B cell (primary cell): ENCODE data around the gene SMAP2. TPM values are rescaled to one million over a fixed set of nuclear protein-coding genes. Genes with fewer than 3 reads are reported as not detected.

ENCODE experiments used
- ATAC-seq: fragments of 200-7000 bp; cut with Tn5 transposase; one replicate; pipeline ENCODE4 v1.10.0; 2021; ENCODE audit warnings: low read depth, mild to moderate bottlenecking, moderate number of reproducible peaks, moderate library complexity
- CTCF ChIA-PET: fragments of 350-600 bp; sonication (Branson Sonifier 250); formaldehyde crosslinking; loops from one replicate; lab custom pipeline; 2021; ENCODE audit warnings: antibody characterized with exemption, inconsistent platforms; lab: Charles Lee
- POLR2A ChIA-PET: fragments of 350-600 bp; sonication (Branson Sonifier 250); formaldehyde crosslinking; loops from one replicate; lab custom pipeline; 2021; ENCODE audit warnings: antibody characterized with exemption; lab: Charles Lee
- DNase-seq: peaks from one replicate; pipeline ENCODE4 v3.0.0; 2013
- H2AFZ ChIP-seq: 2 replicates; pipeline ENCODE4 v1.6.1; 2012; ENCODE audit warnings: mild to moderate bottlenecking, low read depth, low read length; ENCODE audit not compliant: insufficient read depth, poor library complexity, severe bottlenecking
- H3K27ac ChIP-seq, 2 donors: 1 replicate in 1 of 2; 2 replicates in 1 of 2; pipeline ENCODE4 v1.5.1; 2012 to 2013; ENCODE audit warnings: low read length in 2 of 2, mild to moderate bottlenecking in 2 of 2, moderate library complexity in 1 of 2
- H3K27me3 ChIP-seq, 4 experiments: fragments of 200-600 bp in 1 of 4; sonication (generic) in 1 of 4; replicated peaks in 1 of 4; 1 replicate in 2 of 4; 2 replicates in 2 of 4; pipeline versions ENCODE4 v1.6.1 to v1.7.0; 2013 to 2016; ENCODE audit warnings: low read length in 3 of 4, mild to moderate bottlenecking in 2 of 4, mixed read lengths in 1 of 4, moderate library complexity in 1 of 4; ENCODE audit not compliant: insufficient read depth in 4 of 4, control insufficient read depth in 3 of 4; ENCODE audit errors: control extremely low read depth in 1 of 4
- H3K36me3 ChIP-seq, 2 experiments: replicated peaks in 1 of 2; 1 replicate in 1 of 2; 2 replicates in 1 of 2; pipeline versions ENCODE4 v1.6.1 to v1.7.1; 2013; ENCODE audit warnings: low read length in 1 of 2; ENCODE audit not compliant: insufficient read depth in 2 of 2, control insufficient read depth in 1 of 2; ENCODE audit errors: control extremely low read depth in 1 of 2, extremely low read depth in 1 of 2
- H3K4me1 ChIP-seq, 2 donors: fragments of 200-600 bp in 1 of 2; sonication (generic) in 1 of 2; 1 replicate in 1 of 2; 2 replicates in 1 of 2; pipeline versions ENCODE4 v1.5.1 to v1.6.1; 2013 to 2017; ENCODE audit warnings: low read length in 2 of 2; ENCODE audit not compliant: control insufficient read depth in 2 of 2, insufficient read depth in 2 of 2
- H3K4me2 ChIP-seq: replicated peaks from 2 replicates; pipeline ENCODE3; 2012; ENCODE audit warnings: mild to moderate bottlenecking, low read depth, low read length; ENCODE audit not compliant: poor library complexity, severe bottlenecking
- H3K4me3 ChIP-seq, 5 experiments: fragments of 200-600 bp in 1 of 5; sonication (generic) in 1 of 5; 1 replicate in 3 of 5; 2 replicates in 2 of 5; pipeline versions ENCODE4 v1.5.1 to v1.7.0; 2011 to 2016; ENCODE audit warnings: low read length in 4 of 5, mild to moderate bottlenecking in 4 of 5, low read depth in 2 of 5, control low read depth in 1 of 5, moderate library complexity in 1 of 5; ENCODE audit not compliant: insufficient read depth in 1 of 5; ENCODE audit errors: control extremely low read depth in 1 of 5, extremely low read depth in 1 of 5
- H3K79me2 ChIP-seq: fragments of 200-600 bp; sonication (generic); one replicate; pipeline ENCODE4 v1.6.0; 2016; ENCODE audit warnings: low read length; ENCODE audit not compliant: control insufficient read depth, insufficient read depth
- H3K9ac ChIP-seq: fragments of 200-600 bp; sonication (generic); 2 replicates; pipeline ENCODE4 v1.6.1; 2017; ENCODE audit warnings: mild to moderate bottlenecking, low read length, moderate library complexity
- H3K9me3 ChIP-seq, 3 donors: one replicate each; pipeline versions ENCODE4 v1.6.1 to v1.7.1; 2013; ENCODE audit warnings: low read length in 2 of 3; ENCODE audit not compliant: control insufficient read depth in 2 of 3, insufficient read depth in 1 of 3; ENCODE audit errors: control extremely low read depth in 1 of 3
- H4K20me1 ChIP-seq: 2 replicates; pipeline ENCODE4 v1.6.0; 2012; ENCODE audit warnings: mild to moderate bottlenecking, low read length; ENCODE audit not compliant: insufficient read depth, control insufficient read depth, poor library complexity, severe bottlenecking
- H3K27ac Mint-ChIP-seq: one replicate; pipeline ENCODE4 v1.8.0; 2021; ENCODE audit warnings: mixed read lengths
- H3K27me3 Mint-ChIP-seq: one replicate; pipeline ENCODE4 v1.8.0; 2021; ENCODE audit warnings: mixed read lengths
- H3K4me1 Mint-ChIP-seq: one replicate; pipeline ENCODE4 v1.8.0; 2021; ENCODE audit warnings: mixed read lengths
- H3K4me3 Mint-ChIP-seq: one replicate; pipeline ENCODE4 v1.8.0; 2021; ENCODE audit warnings: mixed read lengths
- H3K9me3 Mint-ChIP-seq: one replicate; pipeline ENCODE4 v1.8.0; 2022; ENCODE audit warnings: mixed read lengths; ENCODE audit not compliant: insufficient read depth
- CTCF ChIP-seq: fragments of 200-600 bp; IDR thresholded peaks from one replicate; pipeline ENCODE4 v1.8.0; 2022; ENCODE audit warnings: antibody characterized with exemption, mild to moderate bottlenecking
- EZH2 ChIP-seq: IDR thresholded peaks from 2 replicates; pipeline ENCODE4 v1.6.1; 2012; ENCODE audit warnings: borderline replicate concordance, low read depth, mild to moderate bottlenecking, moderate library complexity, low read length; ENCODE audit not compliant: insufficient read depth, poor library complexity, severe bottlenecking
- WGBS: methylation state at CpG from one replicate; pipeline ENCODE4 v1.1.5; 2013; ENCODE audit warnings: missing lambda C conversion rate; ENCODE audit not compliant: insufficient coverage; 5-methylcytosine and 5-hydroxymethylcytosine counted together
- intact Hi-C: fragments of 100-400 bp; cut with micrococcal nuclease; formaldehyde crosslinking; loops from one replicate; pipeline ENCODE4 v1.10.0; 2022
- polyA plus RNA-seq: library from polyadenylated mRNA; depleted of rRNA; stranded (reverse); fragments of >200 nt; gene quantifications from 2 replicates; pipeline ENCODE4 v1.2.3, GENCODE V29; 2012
- total RNA-seq, 2 donors: library from RNA; stranded (reverse); fragments of 120-200 nt in 1 of 2; gene quantifications; 1 replicate in 1 of 2; 2 replicates in 1 of 2; pipeline versions ENCODE4 v1.2.3 to v1.2.4, GENCODE V29; 2013 to 2022

Gene SMAP2
- total and polyA plus RNA-seq, 2 donors (not counting 1 experiment from before 2014, with no cell fraction given) = 275 to 305 TPM

DNA sequence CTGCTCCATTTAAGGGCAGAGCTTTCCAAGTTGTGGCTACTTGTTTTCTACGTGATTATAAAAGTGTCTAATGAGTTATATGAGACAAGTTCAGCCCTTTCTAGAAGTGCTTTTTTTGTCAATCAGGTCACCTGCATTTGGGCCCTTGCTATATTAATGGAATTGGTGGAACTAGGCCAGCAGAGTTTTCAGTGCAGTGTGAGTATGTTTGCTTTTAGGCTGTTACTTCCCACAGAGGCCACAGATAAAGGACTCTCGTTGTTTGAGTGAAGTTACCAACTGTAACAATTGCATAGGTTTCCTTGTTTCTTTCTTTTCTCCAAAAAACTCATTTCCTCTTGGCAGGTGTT is 10.9 kb downstream of the SMAP2 start:
- WGBS = 44% methylated on average over 1 of the region's 2 CpGs
- H3K9ac ChIP-seq = peak overlapping the region; percentile 81
- peak overlapping the region in 4 of 5 experiments; percentile 26 to 70 (median 45) for H3K4me3 ChIP-seq
- peak overlapping the region; percentile 97 for H3K27ac Mint-ChIP-seq
- no peaks in the 10 kb centered on the region for H4K20me1 ChIP-seq
- H3K4me1 ChIP-seq = peaks cover 94 to 98% of the 10 kb centered on the region in 2 donors
- ChIA-PET POLR2A (interaction anchor here (2.1 to 7.6 kb wide), 4 partner anchors 10 to 46 kb away, joined by 7 to 90 read pairs (median 20); partner anchors contain the start of gene SMAP2), CTCF (interaction anchor here (0.5 to 12.8 kb wide), 13 partner anchors 9 to 242 kb away, joined by 3 to 128 read pairs (median 19); partner anchors contain the start of gene SMAP2)
- peak overlapping the region; percentile 79 for H3K4me2 ChIP-seq
- H3K9me3 Mint-ChIP-seq = no peaks in the 10 kb centered on the region
- intact Hi-C loops = loop anchor here (10.0 kb wide), 1 partner anchor 310 kb away; the partner anchor contains the start of gene NFYC
- TF ChIP-seq CTCF (no peak), EZH2 (no peak)
- peak overlapping the region; percentile 99 to 100 for H3K27ac ChIP-seq
- peak overlapping the region; percentile 87 for H3K4me3 Mint-ChIP-seq
- peaks cover 88% of the 10 kb centered on the region for H3K79me2 ChIP-seq
- H3K4me1 Mint-ChIP-seq = peaks cover 87% of the 10 kb centered on the region
- H3K36me3 ChIP-seq = peaks cover 0 to 44% of the 10 kb centered on the region in 2 experiments
- DNase-seq (no peak), ATAC-seq (no peak)
- H3K9me3 ChIP-seq = no peaks in the 10 kb centered on the region
- no peak overlapping the region for H2AFZ ChIP-seq
- no peaks in the 10 kb centered on the region for H3K27me3 Mint-ChIP-seq
- H3K27me3 ChIP-seq = no peaks in the 10 kb centered on the region

DNA sequence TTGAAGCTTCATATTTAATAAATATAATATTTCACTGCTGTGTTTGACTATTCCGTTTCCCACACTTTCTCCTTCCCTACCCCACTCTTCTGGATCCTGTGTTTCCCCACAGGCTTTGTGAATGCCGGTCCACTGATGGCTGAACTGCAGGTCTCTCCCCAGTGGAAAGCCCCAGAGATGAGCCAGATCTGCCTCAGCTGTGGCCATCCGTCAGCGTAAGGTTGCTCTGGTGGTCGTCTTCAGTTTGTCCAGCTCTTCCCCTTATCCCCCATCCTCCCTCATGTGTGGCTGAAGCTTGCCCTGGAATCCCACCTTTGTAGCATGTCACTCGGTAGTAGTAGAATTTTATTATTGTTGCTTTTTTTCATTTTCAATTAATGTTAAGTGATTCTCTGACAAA is 11.4 kb downstream of the SMAP2 start:
- Mint-ChIP-seq H3K27ac (peak overlapping the region; percentile 97), H3K9me3 (no peaks in the 10 kb centered on the region), H3K4me1 (peaks cover 88% of the 10 kb centered on the region), H3K4me3 (peak overlapping the region; percentile 87), H3K27me3 (no peaks in the 10 kb centered on the region)
- Histone ChIP-seq H3K79me2 (peaks cover 88% of the 10 kb centered on the region), H3K4me3 (peak overlapping the region in 3 of 5 experiments; percentile 5 to 70 (median 54)), H3K4me2 (peak overlapping the region; percentile 79), H3K27me3 (no peaks in the 10 kb centered on the region), H3K4me1 (peaks cover 94 to 98% of the 10 kb centered on the region in 2 donors), H3K9me3 (no peaks in the 10 kb centered on the region), H3K36me3 (peaks cover 0 to 43% of the 10 kb centered on the region in 2 experiments), H3K9ac (peak overlapping the region; percentile 81), H2AFZ (no peak overlapping the region), H3K27ac (peak overlapping the region; percentile 99 to 100), H4K20me1 (no peaks in the 10 kb centered on the region)
- ATAC-seq (no peak), DNase-seq (peak; percentile 47)
- no peak for TF ChIP-seq CTCF
- no peak for TF ChIP-seq EZH2
- ChIA-PET CTCF (interaction anchor here (0.5 to 12.8 kb wide), 20 partner anchors 7 to 242 kb away, joined by 3 to 128 read pairs (median 7); partner anchors contain the start of genes COL9A2 and SMAP2), POLR2A (interaction anchor here (1.2 to 7.6 kb wide), 6 partner anchors 11 to 47 kb away, joined by 3 to 90 read pairs (median 12); partner anchors contain the start of gene SMAP2)
- WGBS = 48% methylated on average over 2 of the region's 6 CpGs
- intact Hi-C loops = loop anchor here (1.0 to 10.0 kb wide), 4 partner anchors 8 to 310 kb away; partner anchors contain the start of gene NFYC
